Mammary epithelial cell (primary cell): ENCODE measurements around the gene PLS1.

Experiments
- CTCF ChIP-seq, 2 donors: IDR thresholded peaks in 1 of 2; conservative IDR thresholded peaks in 1 of 2; 2 replicates each; pipeline ENCODE4 v1.5.1; 2011 to 2012; ENCODE audit warnings: inconsistent platforms in 2 of 2, low read length in 2 of 2, mild to moderate bottlenecking in 2 of 2, control low read depth in 1 of 2, low read depth in 1 of 2; ENCODE audit not compliant: insufficient read depth in 1 of 2; ENCODE audit errors: extremely low read depth in 1 of 2
- EZH2 ChIP-seq: IDR thresholded peaks from 2 replicates; pipeline ENCODE4 v1.6.1; 2012; ENCODE audit warnings: low read length, inconsistent platforms, borderline replicate concordance

- TF ChIP-seq CTCF (conservative IDR thresholded peaks at IDR 0.05 in 1 of 2, IDR thresholded peaks at IDR 0.05 in 1 of 2; ENCODE audit: extremely low read depth in 1 of 2, insufficient read depth in 1 of 2, low read depth in 1 of 2, low read length in 2 of 2) = peak in 1 of 2 donors; percentile 8
- no peak for TF ChIP-seq EZH2
Observed at GRCh38 chr3:142724682-142725356, 128.6 kb downstream of the PLS1 start.
